BLaER1 treated with 17β-estradiol and CSF1 and Interleukin-3, amounts not matched to agents 10 nM and 100 nM (cell line): ENCODE results near the gene KCMF1.
A peak's percentile ranks its signal among the peaks of the same experiment; 100 is the strongest.

Experiments
- H3K27ac ChIP-seq, 11 experiments: shearing (Covaris generic); formaldehyde crosslinking; 2 replicates each; pipeline ENCODE4 v1.8.1; 2022
- H3K27me3 ChIP-seq, 11 experiments: shearing (Covaris generic); formaldehyde crosslinking; 2 replicates each; pipeline ENCODE4 v1.8.1; 2022
- H3K36me3 ChIP-seq, 11 experiments: shearing (Covaris generic); formaldehyde crosslinking; 2 replicates each; pipeline ENCODE4 v1.8.1; 2022
- H3K4me1 ChIP-seq, 10 experiments: shearing (Covaris generic); formaldehyde crosslinking; 2 replicates each; pipeline ENCODE4 v1.8.1; 2022
- H3K4me2 ChIP-seq, 11 experiments: shearing (Covaris generic); formaldehyde crosslinking; 2 replicates each; pipeline ENCODE4 v1.8.1; 2022
- H3K4me3 ChIP-seq, 10 experiments: shearing (Covaris generic); formaldehyde crosslinking; 2 replicates each; pipeline ENCODE4 v1.8.1; 2022
- H3K9ac ChIP-seq, 11 experiments: shearing (Covaris generic); formaldehyde crosslinking; 2 replicates each; pipeline ENCODE4 v1.8.1; 2022
- H3K9me3 ChIP-seq, 11 experiments: shearing (Covaris generic); formaldehyde crosslinking; replicated peaks in 1 of 11; 2 replicates each; pipeline ENCODE4 v1.8.1; 2022
- H4K20me1 ChIP-seq, 11 experiments: shearing (Covaris generic); formaldehyde crosslinking; 2 replicates each; pipeline ENCODE4 v1.8.1; 2022
- Cebpa-rat ChIP-seq, 11 experiments: shearing (Covaris generic); IDR thresholded peaks; 2 replicates each; pipeline ENCODE4 v1.8.1; 2022

Gene KCMF1

GRCh38 chr2:85083092-85083491 is 112.1 kb downstream of the KCMF1 start:
- peaks cover 20 to 36% (median 23%) of the 10 kb centered on the region in 11 experiments for H3K9me3 ChIP-seq
- no peak overlapping the region for H3K4me3 ChIP-seq
- H3K4me1 ChIP-seq: peaks cover 14 to 24% (median 20%) of the 10 kb centered on the region in 10 experiments
- no peak overlapping the region for H3K4me2 ChIP-seq
- no peak overlapping the region for H3K9ac ChIP-seq
- no peaks in the 10 kb centered on the region for H4K20me1 ChIP-seq
- no peaks in the 10 kb centered on the region for H3K27me3 ChIP-seq
- no peaks in the 10 kb centered on the region; a peak in 1 of 22 replicates for H3K36me3 ChIP-seq
- H3K27ac ChIP-seq: no peak overlapping the region
- no peak for TF ChIP-seq Cebpa-rat (IDR thresholded peaks at IDR 0.05)

- no peak overlapping the region for H3K27ac ChIP-seq
- no peaks in the 10 kb centered on the region for H4K20me1 ChIP-seq
- TF ChIP-seq Cebpa-rat (IDR thresholded peaks at IDR 0.05): no peak
- no peak overlapping the region for H3K4me2 ChIP-seq
- H3K4me3 ChIP-seq: no peak overlapping the region
- H3K36me3 ChIP-seq: no peaks in the 10 kb centered on the region; a peak in 1 of 22 replicates
- H3K9ac ChIP-seq: no peak overlapping the region
- H3K27me3 ChIP-seq: no peaks in the 10 kb centered on the region
- H3K4me1 ChIP-seq: peaks cover 8 to 33% (median 28%) of the 10 kb centered on the region in 10 experiments
- H3K9me3 ChIP-seq: peaks cover 20 to 27% (median 23%) of the 10 kb centered on the region in 11 experiments
Measured at GRCh38 chr2:85085563-85085962, 114.6 kb downstream of the KCMF1 start.

DNA sequence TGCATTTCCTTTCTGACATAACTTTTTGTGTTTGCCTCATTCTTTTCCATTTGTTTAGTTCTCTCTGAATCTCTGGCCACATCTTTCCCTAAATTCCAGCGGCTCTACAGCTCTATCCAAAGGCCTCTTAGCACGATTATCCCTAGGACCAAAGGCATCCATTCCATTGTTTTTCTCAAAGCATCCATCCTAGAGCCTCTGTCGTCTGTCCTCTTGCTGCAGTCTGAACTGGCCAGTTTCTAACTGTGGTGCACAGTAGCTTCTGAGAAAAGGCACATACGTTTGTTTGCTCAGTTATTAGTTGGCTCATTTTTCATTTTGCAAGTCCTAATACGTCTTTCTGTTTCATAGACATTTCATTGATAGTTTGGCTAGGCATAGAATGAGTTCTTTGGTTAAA is 116.6 kb downstream of the KCMF1 start:
- Histone ChIP-seq H3K9ac (no peak overlapping the region), H3K27ac (no peak overlapping the region), H3K4me2 (no peak overlapping the region), H3K36me3 (no peaks in the 10 kb centered on the region), H3K9me3 (peaks cover 7 to 10% (median 9%) of the 10 kb centered on the region in 11 experiments; a peak in 19 of 22 replicates), H3K4me3 (no peak overlapping the region), H3K4me1 (peaks cover 0 to 25% (median 17%) of the 10 kb centered on the region in 10 experiments; a peak in 17 of 20 replicates), H3K27me3 (no peaks in the 10 kb centered on the region), H4K20me1 (no peaks in the 10 kb centered on the region)
- no peak for TF ChIP-seq Cebpa-rat (IDR thresholded peaks at IDR 0.05)

- H3K9me3 ChIP-seq: no peaks in the 10 kb centered on the region; a peak in 1 of 22 replicates
- H3K4me1 ChIP-seq: peaks cover 0 to 25% (median 17%) of the 10 kb centered on the region in 10 experiments; a peak in 17 of 20 replicates
- H3K9ac ChIP-seq: no peak overlapping the region
- H3K27ac ChIP-seq: no peak overlapping the region
- no peaks in the 10 kb centered on the region for H4K20me1 ChIP-seq
- no peak for TF ChIP-seq Cebpa-rat (IDR thresholded peaks at IDR 0.05)
- H3K27me3 ChIP-seq: no peaks in the 10 kb centered on the region
- peak overlapping the region in 10 of 11 experiments; percentile 24 to 79 (median 66); a peak in 17 of 22 replicates for H3K4me2 ChIP-seq
- no peak overlapping the region for H3K4me3 ChIP-seq
- H3K36me3 ChIP-seq: no peaks in the 10 kb centered on the region
Measured at GRCh38 chr2:85088921-85089320, 118.0 kb downstream of the KCMF1 start.

DNA sequence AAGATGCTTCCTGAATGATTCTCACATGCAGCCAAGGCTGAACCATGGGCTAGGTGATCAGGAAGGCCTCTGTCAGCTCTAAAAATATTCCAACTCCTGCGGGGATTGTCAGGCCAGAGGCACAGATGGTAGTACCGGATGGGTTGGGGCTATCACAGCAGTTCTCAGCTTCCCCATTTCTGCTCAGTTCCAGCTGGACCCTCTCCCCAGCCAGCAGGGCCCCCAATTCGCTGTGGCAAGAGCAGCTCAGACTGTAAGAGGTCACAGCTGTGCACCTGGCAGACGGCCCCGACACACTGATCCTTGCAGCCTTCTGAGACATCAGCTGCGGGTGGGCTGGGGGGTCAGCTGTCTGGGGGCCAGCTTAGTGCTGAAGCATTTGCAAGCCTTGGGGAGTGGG is 118.6 kb downstream of the KCMF1 start:
- H3K4me2 ChIP-seq: peak overlapping the region in 10 of 11 experiments; percentile 24 to 79 (median 66); a peak in 18 of 22 replicates
- H3K9ac ChIP-seq: peak overlapping the region in 3 of 11 experiments; percentile 1 to 48 (median 47); a peak in 4 of 22 replicates
- H3K4me1 ChIP-seq: peaks cover 0 to 25% (median 17%) of the 10 kb centered on the region in 10 experiments; a peak in 17 of 20 replicates
- no peak overlapping the region for H3K4me3 ChIP-seq
- TF ChIP-seq Cebpa-rat (IDR thresholded peaks at IDR 0.05): no peak
- no peaks in the 10 kb centered on the region for H3K27me3 ChIP-seq
- H3K27ac ChIP-seq: no peak overlapping the region
- H3K9me3 ChIP-seq: peaks cover 0 to 5% (median 0%) of the 10 kb centered on the region in 11 experiments; a peak in 2 of 22 replicates
- no peaks in the 10 kb centered on the region for H3K36me3 ChIP-seq
- no peaks in the 10 kb centered on the region for H4K20me1 ChIP-seq

DNA sequence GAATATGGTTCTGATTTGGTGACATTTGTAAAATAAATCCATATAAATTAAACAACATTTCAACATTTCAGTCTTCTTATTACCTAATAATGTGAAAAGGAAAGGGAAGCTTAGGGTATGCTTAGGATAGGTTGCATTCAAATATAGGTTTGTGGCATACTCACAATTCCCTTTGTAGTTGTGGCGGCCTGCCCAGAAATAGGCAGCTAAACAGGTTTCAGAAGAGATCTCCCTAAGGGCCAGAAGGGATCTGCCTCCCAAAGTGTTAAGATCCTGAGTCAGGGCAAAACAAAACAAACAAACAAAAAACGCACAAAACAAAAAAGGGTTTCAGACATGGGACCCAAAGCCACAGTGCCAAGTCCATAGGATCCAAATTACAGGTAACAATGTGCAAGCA is 120.9 kb downstream of the KCMF1 start:
- Histone ChIP-seq H3K9me3 (peaks cover 0 to 5% (median 0%) of the 10 kb centered on the region in 11 experiments; a peak in 2 of 22 replicates), H4K20me1 (no peaks in the 10 kb centered on the region), H3K4me3 (no peak overlapping the region), H3K27ac (no peak overlapping the region), H3K4me2 (peak overlapping the region in 1 of 11 experiments; percentile 23; a peak in 1 of 22 replicates), H3K9ac (no peak overlapping the region), H3K27me3 (no peaks in the 10 kb centered on the region), H3K36me3 (no peaks in the 10 kb centered on the region), H3K4me1 (peaks cover 0 to 25% (median 17%) of the 10 kb centered on the region in 10 experiments; a peak in 17 of 20 replicates)
- no peak for TF ChIP-seq Cebpa-rat (IDR thresholded peaks at IDR 0.05)

DNA sequence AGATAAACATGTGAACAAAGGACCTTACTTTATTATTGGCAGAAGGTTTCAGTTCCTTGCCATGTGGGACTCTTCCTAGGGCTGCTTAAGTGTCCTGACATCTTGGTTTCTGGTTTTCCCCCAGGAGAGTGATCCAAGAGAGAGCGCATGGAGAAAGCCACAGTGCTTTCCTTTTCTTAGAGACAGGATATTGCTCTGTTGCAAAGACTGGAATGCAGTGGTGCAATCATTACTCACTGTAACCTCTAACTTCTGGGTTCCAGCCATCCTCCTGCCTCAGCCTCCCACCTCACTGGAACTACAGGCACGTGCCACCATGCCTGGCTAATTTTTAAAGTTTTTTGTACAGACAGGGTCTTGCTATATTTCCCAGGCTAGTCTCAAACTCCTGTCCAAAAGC is 124.1 kb downstream of the KCMF1 start:
- peaks cover 0 to 10% (median 4%) of the 10 kb centered on the region in 10 experiments; a peak in 13 of 20 replicates for H3K4me1 ChIP-seq
- H4K20me1 ChIP-seq: no peaks in the 10 kb centered on the region
- no peak overlapping the region for H3K4me2 ChIP-seq
- H3K36me3 ChIP-seq: no peaks in the 10 kb centered on the region
- no peak for TF ChIP-seq Cebpa-rat (IDR thresholded peaks at IDR 0.05)
- no peaks in the 10 kb centered on the region for H3K27me3 ChIP-seq
- peaks cover 0 to 5% (median 0%) of the 10 kb centered on the region in 11 experiments; a peak in 2 of 22 replicates for H3K9me3 ChIP-seq
- H3K27ac ChIP-seq: no peak overlapping the region
- H3K9ac ChIP-seq: no peak overlapping the region
- H3K4me3 ChIP-seq: no peak overlapping the region

DNA sequence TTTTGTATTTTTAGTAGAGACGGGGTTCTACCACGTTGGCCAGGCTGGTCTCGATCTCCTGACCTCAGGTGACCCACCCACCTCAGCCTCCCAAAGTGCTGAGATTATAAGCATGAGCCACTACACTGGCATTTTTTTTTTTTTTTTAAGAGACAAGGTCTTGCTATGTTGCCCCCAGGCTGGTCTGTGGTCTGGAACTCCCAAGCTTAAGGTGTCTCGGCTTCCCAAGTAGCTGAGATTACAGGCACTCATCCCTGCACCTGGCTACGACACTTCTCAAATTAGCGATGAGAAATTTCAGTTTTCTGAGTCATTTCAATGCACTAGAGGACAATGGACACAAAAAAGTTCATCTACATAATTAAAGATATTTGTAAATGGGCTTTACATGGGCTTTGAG is 125.7 kb downstream of the KCMF1 start:
- TF ChIP-seq Cebpa-rat (IDR thresholded peaks at IDR 0.05): no peak
- Histone ChIP-seq H3K4me1 (0 out of 20 replicates have a peak, but pooled peaks cover 0 to 6% (median 0%) of the 10 kb centered on the region in 10 experiments), H3K4me3 (no peak overlapping the region), H3K36me3 (no peaks in the 10 kb centered on the region), H3K27me3 (no peaks in the 10 kb centered on the region), H3K9ac (no peak overlapping the region), H3K9me3 (peaks cover 0 to 5% (median 0%) of the 10 kb centered on the region in 11 experiments; a peak in 2 of 22 replicates), H3K4me2 (no peak overlapping the region), H4K20me1 (no peaks in the 10 kb centered on the region), H3K27ac (no peak overlapping the region)

- Histone ChIP-seq H3K4me3 (no peak overlapping the region), H3K27me3 (no peaks in the 10 kb centered on the region), H4K20me1 (no peaks in the 10 kb centered on the region), H3K27ac (no peak overlapping the region), H3K36me3 (no peaks in the 10 kb centered on the region), H3K4me2 (no peak overlapping the region), H3K9me3 (no peaks in the 10 kb centered on the region; a peak in 1 of 22 replicates), H3K4me1 (no peaks in the 10 kb centered on the region), H3K9ac (no peak overlapping the region)
- no peak for TF ChIP-seq Cebpa-rat (IDR thresholded peaks at IDR 0.05)
Measured at GRCh38 chr2:85104228-85104627, 133.3 kb downstream of the KCMF1 start.
